Stimulated activated CD8-positive, alpha-beta memory T cell treated with anti-CD3 and anti-CD28 coated beads, Interleukin-4, amount 100 ng/mL, for 1 hour (primary cell): ENCODE data around the gene UHRF2.
"Not testable (repeated sequence)": the region's sequence is repeated elsewhere in the genome, so short reads cannot be mapped to it uniquely, and the experiment has no call there.

Experiments
- DNase-seq, 2 donors: peaks; one replicate each; pipeline ENCODE4 v3.0.0-alpha.2; 2020; ENCODE audit warnings: low read depth in 2 of 2, low spot score in 1 of 2

UHRF2 gene

DNA sequence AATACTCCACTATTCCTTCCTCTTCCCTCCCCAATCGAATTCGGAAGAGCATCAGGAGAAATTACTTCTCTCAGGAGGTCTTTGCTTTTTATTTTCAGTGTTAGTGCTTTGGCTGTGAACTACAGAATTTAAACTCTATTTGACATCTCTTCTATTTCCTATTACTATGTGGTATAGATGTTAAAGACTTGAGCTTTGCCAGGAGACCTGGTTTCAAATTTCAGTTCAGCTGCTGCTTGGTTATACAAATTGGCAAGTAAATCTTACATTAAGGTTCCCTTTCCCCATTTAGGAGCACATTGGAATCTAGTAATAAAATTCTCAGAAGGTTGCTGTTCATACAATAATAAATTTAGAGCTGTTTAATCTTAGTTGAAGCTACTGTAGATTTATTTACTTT lies 13.1 kb downstream of the UHRF2 start:
- DNase-seq, result no peak

DNA sequence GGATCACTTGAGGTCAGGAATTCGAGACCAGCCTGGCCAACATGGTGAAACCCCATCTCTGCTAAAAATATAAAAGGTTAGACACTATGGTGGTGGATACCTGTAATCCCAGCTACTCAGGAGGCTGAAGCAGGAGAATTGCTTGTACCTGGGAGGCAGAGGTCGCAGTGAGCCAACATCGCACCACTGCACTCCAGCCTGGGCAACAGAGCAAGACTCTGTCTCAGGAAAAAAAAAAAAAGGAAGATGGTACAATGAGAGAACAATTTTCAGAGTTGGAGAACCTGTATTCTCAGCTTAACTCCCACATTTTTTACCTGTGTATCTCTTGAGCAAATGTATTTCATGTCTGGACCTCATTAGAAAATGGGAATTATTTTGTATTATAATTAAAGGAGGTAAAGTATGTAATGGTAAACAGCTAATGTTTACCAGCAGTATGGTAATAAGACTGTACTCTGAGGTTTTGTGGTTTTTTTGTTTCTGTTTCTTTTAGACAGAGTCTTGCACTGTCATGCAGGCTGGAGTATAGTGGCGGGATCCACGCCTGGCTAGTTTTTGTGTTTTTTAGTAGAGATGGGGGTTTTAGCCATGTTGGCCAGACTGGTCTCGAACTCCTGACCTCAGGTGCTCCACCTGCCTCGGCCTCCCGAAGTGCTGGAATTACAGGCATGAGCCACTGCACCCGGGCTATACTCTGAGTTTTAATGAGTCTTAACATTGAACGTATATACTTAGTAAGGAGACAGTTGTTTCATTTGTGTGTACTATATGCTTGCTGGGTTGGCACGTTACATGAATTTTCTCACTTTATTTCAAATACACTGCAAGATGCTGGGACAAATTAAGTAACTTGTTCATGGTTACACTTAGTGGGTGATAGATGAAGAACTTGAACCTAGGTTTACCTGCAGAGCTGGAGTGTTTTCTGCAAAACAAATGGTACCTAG lies 16.2 kb downstream of the UHRF2 start:
- no peak for DNase-seq

DNA sequence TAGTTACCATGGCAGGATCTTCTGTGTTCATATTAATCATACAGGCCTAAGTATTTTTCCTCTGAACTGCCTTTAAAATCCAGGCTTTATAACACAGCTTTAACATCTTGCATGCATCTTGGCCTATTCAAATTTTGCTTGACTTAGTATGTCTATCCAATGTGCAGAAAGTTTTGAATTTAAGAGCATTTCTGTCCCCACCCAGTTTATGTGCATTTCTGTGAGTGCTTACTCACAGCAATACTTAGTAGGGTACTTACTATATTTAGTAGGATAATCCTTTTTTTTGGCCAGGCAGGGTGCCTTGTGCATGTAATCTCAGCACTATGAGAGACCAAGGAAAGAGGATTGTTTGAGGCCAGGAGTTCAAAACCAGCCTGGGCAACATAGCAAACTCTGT lies 18.0 kb downstream of the UHRF2 start:
- no peak for DNase-seq

DNA sequence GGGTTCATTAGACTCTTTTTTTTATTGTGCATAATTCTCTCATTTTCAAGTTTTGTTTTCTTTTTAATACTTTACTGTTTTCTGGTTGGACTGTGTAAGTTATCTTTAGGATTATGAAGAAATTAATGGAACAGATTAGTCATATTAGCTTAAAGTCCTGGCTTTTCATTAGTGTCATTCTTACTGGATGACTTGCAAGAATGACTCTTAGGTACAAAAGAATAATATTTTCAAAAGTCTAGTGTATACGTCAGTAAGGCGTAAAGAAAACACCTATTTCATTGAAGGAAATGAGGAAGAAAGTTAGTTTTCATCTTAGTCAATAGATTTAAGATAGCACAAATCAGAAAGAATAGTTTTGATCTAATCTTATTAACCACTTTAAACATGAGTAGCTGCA lies 20.4 kb downstream of the UHRF2 start:
- no peak for DNase-seq

DNA sequence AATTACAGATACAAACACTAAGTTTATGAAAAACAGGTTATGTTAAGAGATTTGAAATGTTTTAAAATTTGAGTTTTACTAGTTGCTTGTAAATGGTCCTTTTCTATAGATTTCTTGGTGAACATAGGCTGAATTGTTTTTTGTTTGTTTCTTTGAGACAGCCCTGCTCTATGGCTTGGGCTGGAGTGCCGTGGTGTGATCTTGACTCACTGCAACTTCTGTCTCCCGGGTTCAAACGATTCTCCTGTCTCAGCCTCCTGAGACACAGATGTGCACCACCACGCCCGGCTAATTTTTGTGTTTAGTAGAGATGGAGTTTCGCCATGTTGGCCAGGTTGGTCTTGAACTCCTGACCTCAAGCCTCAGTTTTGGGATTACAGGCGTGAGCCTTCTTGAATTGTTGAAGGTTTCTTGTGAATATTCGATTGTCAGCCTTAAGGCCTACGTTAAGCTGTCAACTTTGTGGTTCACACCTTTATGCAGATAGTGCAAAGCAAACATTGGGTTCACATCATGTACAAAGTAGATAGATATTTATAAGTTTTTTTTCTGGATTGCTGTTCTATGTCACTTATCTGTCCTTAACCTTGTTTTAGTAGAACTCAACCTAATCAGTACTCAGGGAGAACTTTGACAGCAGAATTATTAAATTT lies 26.2 kb downstream of the UHRF2 start:
- DNase-seq, result no peak

DNA sequence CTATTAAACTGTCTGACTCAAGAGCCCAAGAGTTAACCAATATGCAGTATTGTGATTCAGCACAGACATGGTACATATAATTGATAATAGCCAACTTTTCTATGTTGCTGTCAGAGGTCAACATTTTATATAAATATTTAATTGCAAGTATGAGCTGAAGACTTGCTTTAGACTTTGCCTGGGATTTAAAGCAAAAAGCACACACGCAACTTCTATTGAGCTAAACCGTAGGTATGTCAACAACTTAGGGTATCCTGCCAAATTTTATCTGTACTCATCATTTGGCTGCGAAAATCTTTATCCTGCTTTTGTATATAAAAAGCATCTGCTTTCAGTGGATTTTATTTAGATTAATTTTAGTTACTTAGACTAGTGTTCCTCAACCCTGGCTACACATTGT lies 27.4 kb downstream of the UHRF2 start:
- DNase-seq, result no peak

DNA sequence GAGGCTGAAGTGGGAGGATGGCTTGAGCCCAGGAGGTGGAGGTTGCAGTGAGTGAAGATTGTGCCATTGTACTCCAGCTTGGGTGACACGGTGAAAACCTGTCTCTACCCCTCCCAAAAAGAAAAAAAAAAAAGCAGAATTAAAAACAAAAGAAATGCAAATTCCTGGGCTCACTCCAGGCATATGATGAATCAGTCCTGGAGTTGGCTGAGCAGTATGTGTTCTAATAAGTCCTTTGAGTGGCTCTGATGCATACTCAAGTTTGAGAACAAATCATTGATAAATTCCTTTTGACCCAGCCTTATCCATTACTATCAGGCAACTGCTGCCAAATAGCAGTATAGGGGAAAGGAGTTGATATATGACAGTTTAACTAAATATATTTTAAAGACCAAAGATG lies 28.3 kb downstream of the UHRF2 start:
- DNase-seq, result no peak

DNA sequence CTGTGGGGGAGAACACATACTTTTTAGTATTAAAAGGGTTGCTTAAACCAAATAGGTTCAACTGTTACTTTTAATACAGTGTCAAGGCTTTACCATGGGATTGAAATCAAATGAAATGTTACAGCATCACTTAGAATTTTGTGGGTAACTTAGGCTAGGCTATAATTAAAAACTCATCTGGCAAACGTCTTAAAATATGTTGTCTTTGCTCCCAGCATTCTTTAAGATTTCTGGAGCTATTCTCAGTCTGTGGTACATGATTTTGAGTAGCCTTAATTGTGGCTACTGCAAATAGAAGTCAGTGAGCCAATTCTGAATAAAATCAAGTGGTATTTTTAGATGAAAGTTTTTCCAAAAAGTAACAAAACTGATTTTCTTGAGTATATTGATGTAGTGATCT lies 30.7 kb downstream of the UHRF2 start:
- no peak for DNase-seq

DNA sequence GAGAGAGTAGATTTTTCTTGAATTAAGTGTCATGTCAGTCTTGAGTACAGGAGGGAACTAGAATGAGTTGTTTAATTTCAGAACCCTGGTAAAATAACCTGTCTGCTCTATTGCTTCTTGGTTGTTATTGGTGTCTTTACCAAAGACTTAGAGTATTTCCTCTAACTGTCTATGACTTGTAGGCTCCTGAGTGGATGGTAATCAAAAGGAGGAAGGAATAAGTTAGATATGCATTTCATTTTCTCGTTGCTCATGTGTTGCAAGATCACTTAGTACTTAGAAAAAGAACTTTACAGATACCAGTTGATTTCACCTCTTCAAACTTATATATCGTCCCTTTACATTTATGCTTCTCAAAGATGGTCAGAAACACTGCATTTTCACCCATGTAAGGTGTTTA lies 31.1 kb downstream of the UHRF2 start:
- DNase-seq, result no peak

DNA sequence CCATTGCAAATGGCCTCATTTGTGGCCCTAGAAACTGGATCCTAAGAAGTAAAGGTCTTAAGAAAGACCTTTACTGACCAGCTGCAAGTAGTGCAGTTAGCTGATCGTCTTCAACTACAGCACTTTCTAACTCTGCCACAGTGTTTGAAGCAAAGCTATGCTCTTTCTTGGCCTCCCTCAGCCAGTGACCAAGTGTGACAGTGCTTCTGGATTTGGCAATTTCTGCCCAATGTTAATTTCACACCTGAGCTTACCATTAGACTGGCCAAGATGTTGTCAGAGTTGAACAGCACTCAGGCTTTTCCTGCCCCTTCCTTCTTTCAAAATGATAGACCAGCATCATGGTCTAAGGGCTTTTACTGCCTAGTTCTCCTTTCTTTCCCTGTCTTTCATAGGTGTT lies 36.1 kb downstream of the UHRF2 start:
- no peak for DNase-seq

DNA sequence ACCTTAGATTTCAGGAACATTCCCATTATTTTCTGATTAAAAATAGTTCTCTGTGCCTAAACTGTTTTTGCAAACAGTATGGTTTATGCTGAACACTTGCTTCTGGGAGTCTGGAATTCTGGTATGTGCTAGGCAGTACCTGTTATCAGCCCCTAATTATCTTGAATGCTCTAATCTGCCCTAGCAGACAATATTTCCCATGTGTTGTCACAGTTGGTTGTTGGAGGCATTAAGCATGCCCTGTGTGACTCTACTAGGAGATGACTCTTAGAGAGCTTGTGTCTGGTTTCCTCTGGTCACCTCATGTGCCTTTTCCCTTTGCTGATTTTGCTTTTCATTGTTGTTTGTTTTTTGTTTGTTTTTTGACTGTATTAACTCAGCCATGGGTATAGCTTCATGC lies 36.6 kb downstream of the UHRF2 start:
- no peak for DNase-seq

DNA sequence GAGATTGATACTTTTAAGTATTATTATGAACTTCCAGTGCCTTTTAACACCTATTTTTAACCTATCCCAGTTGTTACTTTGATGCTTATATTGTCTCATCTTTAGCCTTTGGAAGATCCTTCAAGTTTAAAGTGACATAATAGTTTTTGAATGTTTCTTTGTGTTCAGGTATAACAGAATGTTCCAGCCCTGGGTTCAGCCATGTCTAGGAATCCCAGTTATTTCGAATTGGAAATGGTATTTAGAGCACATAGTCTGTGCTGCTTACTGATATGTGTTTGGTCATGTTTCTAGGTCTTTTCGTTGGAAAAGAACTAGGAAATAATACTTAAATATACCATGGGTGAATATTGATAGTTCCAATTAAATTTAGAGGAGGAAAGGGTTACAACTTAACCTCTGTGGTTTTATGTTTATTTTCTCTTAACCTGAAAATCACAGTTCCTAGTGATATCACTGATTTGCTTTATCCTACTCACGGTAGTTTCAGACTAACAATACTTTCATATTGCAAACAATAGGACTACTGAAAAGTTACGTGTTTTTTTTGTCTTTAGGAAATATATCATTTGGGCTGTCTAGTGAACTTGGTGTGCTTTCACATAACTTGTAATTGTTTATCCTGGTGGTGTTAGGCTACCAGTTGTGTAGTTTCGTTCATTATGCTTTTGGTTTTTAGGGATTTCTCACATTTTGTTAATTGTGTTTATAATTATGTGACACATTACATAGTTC lies 37.8 kb downstream of the UHRF2 start:
- DNase-seq, result no peak

DNA sequence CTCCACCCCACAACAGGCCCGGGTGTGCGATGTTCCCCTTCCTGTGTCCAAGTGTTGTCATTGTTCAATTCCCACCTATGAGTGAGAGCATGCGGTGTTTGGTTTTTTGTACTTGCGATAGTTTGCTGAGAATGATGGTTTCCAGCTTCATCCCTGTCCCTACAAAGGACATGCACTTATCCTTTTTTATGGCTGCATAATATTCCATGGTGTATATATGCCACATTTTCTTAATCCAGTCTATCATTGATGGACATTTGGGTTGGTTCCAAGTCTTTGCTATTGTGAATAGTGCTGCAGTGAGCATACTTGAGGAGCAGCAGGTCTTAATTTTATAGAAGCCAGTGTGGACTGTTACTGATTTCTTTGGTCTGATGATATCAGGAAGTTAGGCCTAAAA lies 42.3 kb downstream of the UHRF2 start:
- DNase-seq, result not testable (repeated sequence)

DNA sequence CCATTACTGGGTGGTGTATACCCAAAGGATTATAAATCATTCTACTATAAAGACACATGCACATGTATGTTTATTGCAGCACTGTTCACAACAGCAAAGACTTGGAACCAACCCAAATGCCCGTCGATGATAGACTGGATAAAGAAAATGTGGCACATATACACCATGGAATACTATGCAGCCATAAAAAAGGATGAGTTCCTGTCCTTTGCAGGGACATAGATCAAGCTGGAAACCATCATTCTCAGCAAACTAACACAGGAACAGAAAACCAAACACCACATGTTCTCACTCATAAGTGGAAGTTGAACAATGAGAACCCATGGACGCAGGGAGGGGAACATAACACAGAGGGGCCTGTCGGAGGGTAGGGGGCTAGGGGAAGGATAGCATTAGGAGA lies 45.7 kb downstream of the UHRF2 start:
- not testable (repeated sequence) for DNase-seq

DNA sequence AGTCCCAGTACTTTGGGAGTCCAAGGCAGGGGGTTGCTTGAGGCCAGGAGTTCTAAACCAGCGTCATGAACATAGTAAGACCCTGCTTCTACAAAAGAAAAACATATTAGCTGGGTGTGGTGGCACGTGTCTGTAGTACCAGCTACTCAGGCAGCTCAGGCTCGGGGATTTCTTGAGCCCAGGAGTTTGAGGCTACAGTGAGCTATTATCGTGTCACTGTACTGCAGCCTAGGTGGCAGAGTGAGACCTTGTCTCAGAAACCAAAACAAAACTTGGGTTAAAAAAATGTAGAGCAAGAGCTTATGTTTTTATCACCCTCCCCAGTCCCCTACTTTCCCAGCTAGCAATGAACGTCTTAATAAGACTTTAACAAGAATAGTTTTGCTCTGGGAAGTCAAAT lies 46.7 kb downstream of the UHRF2 start:
- DNase-seq, result no peak

DNA sequence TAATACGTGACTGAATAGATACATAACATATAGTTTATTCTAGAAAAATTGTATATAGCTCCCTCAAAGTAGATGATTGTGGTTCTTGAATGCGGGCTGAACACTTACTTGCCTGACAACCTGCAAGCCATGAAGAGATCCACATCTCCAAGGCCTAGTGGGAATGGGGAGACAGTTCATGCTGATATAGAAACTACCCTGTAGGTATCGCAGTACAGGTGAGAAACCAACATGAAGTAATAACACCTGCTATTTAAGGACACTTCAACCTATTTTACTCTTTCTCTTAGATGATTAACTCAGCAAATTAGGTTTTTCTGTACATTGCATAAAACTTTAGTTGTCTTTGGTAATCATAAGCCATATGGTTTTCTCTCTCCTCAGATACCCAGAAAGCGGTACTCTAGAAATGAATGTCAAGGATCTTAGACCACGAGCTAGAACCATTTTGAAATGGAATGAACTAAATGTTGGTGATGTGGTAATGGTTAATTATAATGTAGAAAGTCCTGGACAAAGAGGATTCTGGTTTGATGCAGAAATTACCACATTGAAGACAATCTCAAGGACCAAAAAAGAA lies 47.3 kb downstream of the UHRF2 start:
- DNase-seq, result no peak

DNA sequence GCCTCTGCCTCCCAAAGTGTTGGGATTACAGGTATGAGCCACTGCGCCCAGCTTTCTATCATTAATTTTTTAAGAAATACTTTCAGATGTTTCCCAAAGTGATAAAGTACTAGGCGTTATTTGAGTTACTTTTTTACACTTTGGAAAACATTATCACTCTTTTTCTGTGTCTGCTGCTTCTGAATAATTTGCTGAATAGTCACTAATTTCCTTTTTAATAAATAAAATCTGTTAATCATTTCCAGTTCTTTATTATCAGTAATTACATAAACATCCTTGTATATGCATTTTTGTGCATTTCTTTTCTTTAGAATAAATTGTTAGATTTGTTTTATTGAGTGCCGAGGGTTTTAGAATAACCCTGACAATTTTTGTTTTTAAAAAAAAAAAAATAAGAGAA lies 48.6 kb downstream of the UHRF2 start:
- no peak for DNase-seq

DNA sequence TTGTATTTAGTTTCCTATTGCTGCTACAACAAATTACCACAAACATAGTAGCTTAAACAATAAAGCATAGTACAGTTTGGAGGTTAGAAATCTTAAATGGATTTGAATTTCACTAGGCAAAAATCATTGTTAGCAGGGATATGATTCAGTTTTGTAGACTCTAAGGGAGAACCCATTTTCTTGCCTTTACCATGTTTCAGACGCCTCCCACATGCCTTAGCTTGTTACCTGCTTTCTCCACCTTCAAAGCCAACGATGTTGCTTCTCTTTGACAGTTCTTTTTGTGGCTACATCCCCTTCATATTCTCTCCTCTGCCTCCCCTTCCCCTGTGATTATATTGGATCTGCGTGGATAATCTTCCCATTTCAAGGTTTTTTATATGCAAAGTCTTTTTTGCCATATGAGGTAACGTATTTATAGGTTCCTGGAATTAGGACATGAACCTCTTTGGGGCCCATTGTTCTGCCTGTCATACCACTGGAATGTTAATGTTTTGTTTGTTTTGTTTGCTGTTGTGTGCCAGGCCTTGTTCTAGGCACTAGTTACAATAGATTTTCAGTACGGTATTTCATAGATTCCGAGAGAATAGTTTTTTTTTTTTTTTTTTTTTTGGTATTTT lies 54.1 kb downstream of the UHRF2 start:
- no peak for DNase-seq

DNA sequence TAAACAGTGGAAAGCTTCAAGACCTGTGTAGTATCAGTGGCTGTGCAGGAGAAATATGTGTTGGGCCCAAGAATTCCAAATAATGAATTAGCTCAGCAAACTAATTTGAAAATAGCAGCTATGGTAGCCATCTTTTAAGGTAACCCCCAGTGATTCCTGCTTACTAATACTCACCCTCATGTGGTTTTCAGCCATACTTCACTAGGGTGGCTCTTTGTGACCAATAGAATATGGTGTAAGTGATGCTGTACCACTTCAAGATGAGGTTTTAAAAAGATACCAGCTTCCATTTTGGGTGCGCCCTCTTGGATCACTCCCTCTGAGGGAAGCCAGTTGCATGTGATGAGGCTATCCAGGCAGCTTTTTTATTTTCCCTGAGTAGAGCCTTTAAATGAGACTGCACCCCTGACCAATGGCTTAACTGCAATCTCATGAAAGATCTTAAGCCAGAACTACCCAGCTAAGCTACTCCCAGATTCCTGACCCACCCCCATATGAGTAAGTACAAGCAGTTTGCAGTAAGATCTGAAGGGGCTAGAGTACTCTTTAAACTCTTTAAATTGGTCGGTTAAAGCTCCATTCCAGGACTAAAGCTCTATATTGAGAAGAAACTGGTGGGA lies 58.3 kb downstream of the UHRF2 start:
- DNase-seq, result no peak

DNA sequence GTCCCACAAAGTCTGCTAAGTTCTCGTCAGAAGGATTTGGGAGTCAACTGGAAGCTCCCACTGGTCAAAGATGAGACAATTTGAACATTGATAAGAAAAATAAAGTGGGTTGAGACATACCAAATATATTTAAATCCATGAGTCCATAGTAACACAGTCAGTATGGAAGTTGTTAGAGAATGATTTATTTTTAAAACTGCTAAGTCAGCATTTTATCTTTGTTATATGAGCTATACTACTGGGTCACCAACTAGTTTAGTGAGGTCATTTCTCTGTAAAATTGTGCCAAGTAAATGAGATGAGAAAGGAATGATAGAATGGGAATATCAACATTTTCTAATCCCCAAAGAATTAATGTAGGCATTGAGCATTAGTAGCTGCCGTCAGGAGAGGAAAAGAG lies 60.2 kb downstream of the UHRF2 start:
- no peak for DNase-seq

DNA sequence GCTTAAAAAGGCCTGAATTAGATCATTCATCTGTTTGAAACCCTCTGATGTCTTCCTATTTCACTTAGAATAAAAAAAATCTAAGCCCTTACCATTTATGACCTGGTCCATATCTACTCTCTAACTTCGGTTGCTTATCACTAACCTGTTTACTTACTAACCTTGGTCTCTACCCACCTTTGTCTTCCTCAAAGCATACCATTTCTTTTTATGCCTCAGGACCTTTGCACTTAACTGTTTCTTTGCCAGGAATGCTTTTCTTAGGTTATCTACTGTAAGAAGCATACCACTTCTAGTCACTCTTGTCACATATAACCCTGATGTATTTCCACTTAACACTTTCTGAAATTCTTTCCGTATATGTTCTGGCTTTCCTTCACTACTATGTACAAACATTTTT lies 67.0 kb downstream of the UHRF2 start:
- no peak for DNase-seq
